Measurements from ENCODE around the gene CAPN14.

Gene CAPN14

GRCh38 chr2:31166925-31167324, 50.4 kb downstream of the CAPN14 start:
- H3K9me3 ChIP-seq, result no peaks in the 10 kb centered on the region
- TF ChIP-seq Cebpa-rat (IDR thresholded peaks at IDR 0.05), result no peak
- no peaks in the 10 kb centered on the region for H3K36me3 ChIP-seq
- H3K4me2 ChIP-seq, result 0 out of 2 replicates have a peak overlapping the region, but pooled peaks have one; percentile 60
- no peak overlapping the region for H3K4me3 ChIP-seq
- no peak overlapping the region for H3K9ac ChIP-seq
- no peak overlapping the region for H3K27ac ChIP-seq
- H3K27me3 ChIP-seq, result no peaks in the 10 kb centered on the region
- peaks cover 73% of the 10 kb centered on the region for H3K4me1 ChIP-seq
- H4K20me1 ChIP-seq, result no peaks in the 10 kb centered on the region

GRCh38 chr2:31163011-31163539, 54.2 kb downstream of the CAPN14 start:
- H3K36me3 ChIP-seq, result no peaks in the 10 kb centered on the region
- no peak overlapping the region for H3K4me3 ChIP-seq
- no peak overlapping the region for H3K4me2 ChIP-seq
- H3K27me3 ChIP-seq, result no peaks in the 10 kb centered on the region
- no peaks in the 10 kb centered on the region for H3K9me3 ChIP-seq
- H3K9ac ChIP-seq, result no peak overlapping the region
- H4K20me1 ChIP-seq, result no peaks in the 10 kb centered on the region
- peaks cover 46% of the 10 kb centered on the region for H3K4me1 ChIP-seq
- TF ChIP-seq Cebpa-rat (IDR thresholded peaks at IDR 0.05), result no peak
- no peak overlapping the region for H3K27ac ChIP-seq

GRCh38 chr2:31161637-31162036, 55.7 kb downstream of the CAPN14 start:
- H3K4me1 ChIP-seq, result peaks cover 31% of the 10 kb centered on the region
- H3K27ac ChIP-seq, result no peak overlapping the region
- no peak overlapping the region for H3K9ac ChIP-seq
- no peaks in the 10 kb centered on the region for H3K27me3 ChIP-seq
- no peak overlapping the region for H3K4me3 ChIP-seq
- no peaks in the 10 kb centered on the region for H4K20me1 ChIP-seq
- no peaks in the 10 kb centered on the region for H3K9me3 ChIP-seq
- no peaks in the 10 kb centered on the region for H3K36me3 ChIP-seq
- no peak for TF ChIP-seq Cebpa-rat (IDR thresholded peaks at IDR 0.05)
- peak overlapping the region; percentile 53 for H3K4me2 ChIP-seq

DNA sequence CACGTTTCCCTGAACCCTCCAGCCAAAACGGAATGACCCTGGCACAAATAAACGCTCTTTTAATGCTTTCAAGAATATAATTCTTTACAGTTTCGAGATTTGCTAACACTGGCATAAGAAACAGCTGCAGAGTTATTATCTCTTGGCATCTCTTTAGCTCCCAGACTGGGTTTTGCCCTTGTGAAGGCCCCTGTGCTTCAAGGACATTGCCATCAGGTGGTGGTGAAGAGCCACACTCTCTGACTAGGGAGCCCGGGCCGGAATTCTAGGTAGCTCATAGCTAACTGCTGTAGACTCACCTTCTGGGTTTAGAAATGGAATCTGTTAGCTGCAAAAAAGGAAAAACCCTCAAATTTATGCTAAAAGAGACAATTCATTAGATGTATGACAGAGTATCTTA, 65.8 kb downstream of the CAPN14 start:
- no peaks in the 10 kb centered on the region for H3K27me3 ChIP-seq
- H3K9ac ChIP-seq, result no peak overlapping the region
- peaks cover 40% of the 10 kb centered on the region for H3K4me1 ChIP-seq
- no peak overlapping the region for H3K4me3 ChIP-seq
- H3K9me3 ChIP-seq, result peaks cover 14% of the 10 kb centered on the region
- H3K4me2 ChIP-seq, result no peak overlapping the region
- TF ChIP-seq Cebpa-rat (IDR thresholded peaks at IDR 0.05), result no peak
- H3K27ac ChIP-seq, result no peak overlapping the region
- H3K36me3 ChIP-seq, result no peaks in the 10 kb centered on the region
- H4K20me1 ChIP-seq, result no peaks in the 10 kb centered on the region

GRCh38 chr2:31150120-31150670, 67.1 kb downstream of the CAPN14 start:
- H3K27ac ChIP-seq, result no peak overlapping the region

GRCh38 chr2:31148514-31148913, 68.8 kb downstream of the CAPN14 start:
- Histone ChIP-seq H3K4me1 (peaks cover 28% of the 10 kb centered on the region), H3K9ac (no peak overlapping the region), H3K4me3 (no peak overlapping the region), H3K9me3 (peaks cover 14% of the 10 kb centered on the region), H4K20me1 (no peaks in the 10 kb centered on the region), H3K27me3 (no peaks in the 10 kb centered on the region), H3K4me2 (no peak overlapping the region), H3K27ac (no peak overlapping the region), H3K36me3 (no peaks in the 10 kb centered on the region)
- TF ChIP-seq Cebpa-rat (IDR thresholded peaks at IDR 0.05), result no peak

More at GRCh38 chr2:31150120-31150670, 67.1 kb downstream of the CAPN14 start:
- Histone ChIP-seq H3K4me1 (peaks cover 40% of the 10 kb centered on the region), H3K27me3 (no peaks in the 10 kb centered on the region), H3K4me3 (no peak overlapping the region), H4K20me1 (no peaks in the 10 kb centered on the region), H3K4me2 (no peak overlapping the region; the same call in 1 of the 2 replicates), H3K9ac (no peak overlapping the region), H3K36me3 (no peaks in the 10 kb centered on the region), H3K9me3 (peaks cover 14% of the 10 kb centered on the region)
- no peak for TF ChIP-seq Cebpa-rat (IDR thresholded peaks at IDR 0.05)

- H3K9me3 ChIP-seq, result peaks cover 14% of the 10 kb centered on the region
- TF ChIP-seq Cebpa-rat (IDR thresholded peaks at IDR 0.05), result no peak
Measured at GRCh38 chr2:31147645-31148044, 69.7 kb downstream of the CAPN14 start.

DNA sequence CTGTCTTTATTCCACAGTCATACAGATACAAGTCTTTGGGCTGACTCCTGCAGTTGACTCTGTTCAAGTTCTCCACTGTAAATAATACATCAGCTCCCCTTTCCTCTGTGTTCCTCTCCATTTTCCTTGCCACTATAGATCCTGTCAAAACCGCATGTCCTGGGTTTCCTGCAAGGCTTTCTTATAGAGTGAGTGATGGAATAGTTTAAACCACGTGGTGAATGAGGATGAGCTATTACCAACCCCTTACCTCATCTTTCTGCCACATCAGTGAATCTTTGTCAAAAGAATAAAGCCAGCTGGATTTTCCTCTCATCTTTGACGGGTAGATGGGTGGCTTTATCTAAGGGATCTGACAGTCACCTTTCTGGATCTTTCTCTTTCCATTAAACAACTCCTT, 75.2 kb downstream of the CAPN14 start:
- Histone ChIP-seq H4K20me1 (no peaks in the 10 kb centered on the region), H3K4me1 (peaks cover 39% of the 10 kb centered on the region), H3K27me3 (no peaks in the 10 kb centered on the region), H3K9ac (no peak overlapping the region), H3K9me3 (no peaks in the 10 kb centered on the region), H3K4me3 (no peak overlapping the region), H3K27ac (no peak overlapping the region), H3K4me2 (0 out of 2 replicates have a peak overlapping the region, but pooled peaks have one; percentile 27), H3K36me3 (no peaks in the 10 kb centered on the region)
- TF ChIP-seq Cebpa-rat (IDR thresholded peaks at IDR 0.05), result no peak

More at GRCh38 chr2:31147645-31148044, 69.7 kb downstream of the CAPN14 start:
- no peak overlapping the region for H3K4me3 ChIP-seq
- no peaks in the 10 kb centered on the region for H3K27me3 ChIP-seq
- H3K4me1 ChIP-seq, result peaks cover 19% of the 10 kb centered on the region
- no peaks in the 10 kb centered on the region for H3K36me3 ChIP-seq
- no peak overlapping the region for H3K27ac ChIP-seq
- no peaks in the 10 kb centered on the region for H4K20me1 ChIP-seq
- no peak overlapping the region for H3K4me2 ChIP-seq
- no peak overlapping the region for H3K9ac ChIP-seq

DNA sequence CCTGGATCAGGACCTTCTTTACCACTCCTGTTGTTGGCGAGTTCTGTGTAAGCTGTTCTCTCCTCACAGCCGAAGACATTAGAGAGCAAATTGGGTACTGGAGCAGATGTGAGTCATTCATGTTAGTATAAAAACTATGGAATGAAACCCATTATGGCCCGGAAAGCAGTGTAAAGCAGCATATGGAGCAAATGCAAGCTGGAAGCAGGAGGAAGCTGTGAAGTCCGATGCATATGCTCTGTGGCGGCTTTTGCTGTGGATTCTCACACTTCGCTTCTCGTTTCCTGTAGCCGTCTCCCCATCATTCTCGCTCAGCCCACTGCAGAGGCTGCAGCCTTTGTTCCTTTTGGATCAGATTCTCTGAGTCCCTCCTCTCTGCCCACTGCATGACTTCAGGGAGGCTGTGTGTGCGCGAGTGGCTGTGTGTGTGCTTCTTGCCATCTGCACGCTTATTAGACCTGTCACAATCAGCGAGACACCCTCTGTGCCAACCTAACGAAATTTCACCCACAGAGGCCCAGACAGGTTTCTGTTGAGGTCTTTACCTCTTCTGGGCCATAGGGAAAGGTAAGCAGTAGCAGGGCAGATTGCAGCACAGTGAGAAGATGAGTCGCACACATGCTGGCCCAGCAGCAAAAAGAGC, 75.8 kb downstream of the CAPN14 start:
- H3K4me2 ChIP-seq, result peak overlapping the region; percentile 27; the same call in 1 of the 2 replicates

GRCh38 chr2:31140151-31140550, 77.2 kb downstream of the CAPN14 start:
- Histone ChIP-seq H3K4me3 (no peak overlapping the region), H3K9me3 (no peaks in the 10 kb centered on the region), H4K20me1 (peaks cover 13% of the 10 kb centered on the region), H3K36me3 (no peaks in the 10 kb centered on the region), H3K27ac (no peak overlapping the region), H3K9ac (no peak overlapping the region), H3K4me2 (peak overlapping the region; percentile 92), H3K4me1 (peaks cover 57% of the 10 kb centered on the region), H3K27me3 (no peaks in the 10 kb centered on the region)
- TF ChIP-seq Cebpa-rat (IDR thresholded peaks at IDR 0.05), result no peak

More for the DNA sequence above, 75.8 kb downstream of the CAPN14 start:
- Histone ChIP-seq H3K4me1 (peaks cover 42% of the 10 kb centered on the region), H3K9ac (no peak overlapping the region), H3K27ac (no peak overlapping the region), H4K20me1 (peaks cover under 1% of the 10 kb centered on the region; the same call in 1 of the 2 replicates), H3K4me3 (no peak overlapping the region), H3K36me3 (no peaks in the 10 kb centered on the region), H3K27me3 (no peaks in the 10 kb centered on the region), H3K9me3 (no peaks in the 10 kb centered on the region)
- no peak for TF ChIP-seq Cebpa-rat (IDR thresholded peaks at IDR 0.05)
